Hepatocyte (in vitro differentiated cells): Measurements from ENCODE around the gene DISC1. TPM values are rescaled to one million over a fixed set of nuclear protein-coding genes. Genes with fewer than 3 reads are reported as not detected.

Experiments
- DNase-seq: peaks from one replicate; pipeline ENCODE4 v3.0.0-alpha.2; 2016; ENCODE audit warnings: low spot score
- H2AFZ ChIP-seq: fragments of 200-600 bp; sonication (generic); 2 replicates; pipeline ENCODE4 v1.6.0; 2016; ENCODE audit warnings: antibody characterized with exemption, mild to moderate bottlenecking
- H3K27ac ChIP-seq: fragments of 200-600 bp; sonication (generic); 2 replicates; pipeline ENCODE4 v1.5.1; 2016; ENCODE audit warnings: mild to moderate bottlenecking
- H3K27me3 ChIP-seq: fragments of 200-600 bp; sonication (generic); 2 replicates; pipeline ENCODE4 v1.6.1; 2016
- H3K36me3 ChIP-seq: fragments of 200-600 bp; sonication (generic); replicated peaks from 2 replicates; pipeline ENCODE4 v1.5.1; 2016; ENCODE audit warnings: low read depth; ENCODE audit not compliant: insufficient read depth
- H3K4me1 ChIP-seq: fragments of 200-600 bp; sonication (generic); 2 replicates; pipeline ENCODE4 v1.5.1; 2016; ENCODE audit warnings: mild to moderate bottlenecking, moderate library complexity; ENCODE audit not compliant: insufficient read depth
- H3K4me2 ChIP-seq: fragments of 200-600 bp; sonication (generic); 2 replicates; pipeline ENCODE4 v1.6.0; 2016
- H3K4me3 ChIP-seq: fragments of 200-600 bp; sonication (generic); 2 replicates; pipeline ENCODE4 v1.5.1; 2016; ENCODE audit warnings: mild to moderate bottlenecking
- H3K79me2 ChIP-seq: fragments of 200-600 bp; sonication (generic); 2 replicates; pipeline ENCODE4 v1.6.0; 2017; ENCODE audit warnings: mild to moderate bottlenecking
- H3K9me2 ChIP-seq: fragments of 200-600 bp; sonication (generic); replicated peaks from 2 replicates; pipeline ENCODE4 v1.6.0; 2017; ENCODE audit warnings: mild to moderate bottlenecking; ENCODE audit not compliant: insufficient read depth
- H3K9me3 ChIP-seq: fragments of 200-600 bp; sonication (generic); 2 replicates; pipeline ENCODE4 v1.5.1; 2016; ENCODE audit warnings: low read depth, mild to moderate bottlenecking
- H4K20me1 ChIP-seq: fragments of 200-600 bp; sonication (generic); 2 replicates; pipeline ENCODE4 v1.6.0; 2016; ENCODE audit warnings: mild to moderate bottlenecking; ENCODE audit not compliant: insufficient read depth, poor library complexity, severe bottlenecking
- EZH2 ChIP-seq: fragments of 200-600 bp; sonication (generic); IDR thresholded peaks from 2 replicates; pipeline ENCODE4 v1.6.1; 2016; ENCODE audit warnings: antibody characterized with exemption, mild to moderate bottlenecking, borderline replicate concordance
- EZH2phosphoT487 ChIP-seq: fragments of 200-600 bp; sonication (generic); IDR thresholded peaks from one replicate; pipeline ENCODE4 v1.6.1; 2018; ENCODE audit warnings: antibody characterized with exemption, mild to moderate bottlenecking, low read depth, moderate library complexity; ENCODE audit not compliant: unreplicated experiment, severe bottlenecking
- WGBS: methylation state at CpG from one replicate; pipeline ENCODE4 v1.1.6; 2016; ENCODE audit warnings: low lambda C conversion rate; ENCODE audit errors: missing lambda C conversion rate; 5-methylcytosine and 5-hydroxymethylcytosine counted together
- polyA plus RNA-seq: library from polyadenylated mRNA; unstranded; fragments of >200 nt; fragmentation: Nextera tagmentation; extraction: Ambion mirVana; gene quantifications from 2 replicates; pipeline ENCODE4 v1.2.1, GENCODE V29; 2016
- small RNA-seq: library from RNA; depleted of rRNA; stranded (forward); fragments of <200 nt; gene quantifications from one replicate; pipeline ENCODE3, GENCODE V24; 2014
- total RNA-seq: library from RNA; depleted of rRNA; stranded (reverse); fragments of >200 nt; gene quantifications from 2 replicates; pipeline ENCODE4 v1.2.3, GENCODE V29; 2014
- TF ChIP-seq, protein P1 (sequence below): fragments of 200-600 bp; sonication (generic); IDR thresholded peaks from 2 replicates; pipeline ENCODE4 v1.5.1; 2016; ENCODE audit warnings: antibody characterized with exemption, mild to moderate bottlenecking; ENCODE audit not compliant: poor library complexity

The DISC1 gene
- total and polyA plus RNA-seq, 2 experiments from 2014 or later, result 3.0 to 4.7 TPM

GRCh38 chr1:232077809-232078208, 451.2 kb downstream of the DISC1 start:
- WGBS, result 92% methylated on average over 1 of the region's 1 CpG
- DNase-seq, result no peak
- Histone ChIP-seq H3K9me3 (no peaks in the 10 kb centered on the region), H3K36me3 (no peaks in the 10 kb centered on the region), H3K4me3 (no peak overlapping the region), H3K4me1 (no peaks in the 10 kb centered on the region), H4K20me1 (no peaks in the 10 kb centered on the region), H3K9me2 (no peaks in the 10 kb centered on the region), H2AFZ (no peak overlapping the region), H3K79me2 (no peaks in the 10 kb centered on the region), H3K27ac (no peak overlapping the region), H3K4me2 (no peak overlapping the region), H3K27me3 (no peaks in the 10 kb centered on the region)
- TF ChIP-seq, protein P1, sequence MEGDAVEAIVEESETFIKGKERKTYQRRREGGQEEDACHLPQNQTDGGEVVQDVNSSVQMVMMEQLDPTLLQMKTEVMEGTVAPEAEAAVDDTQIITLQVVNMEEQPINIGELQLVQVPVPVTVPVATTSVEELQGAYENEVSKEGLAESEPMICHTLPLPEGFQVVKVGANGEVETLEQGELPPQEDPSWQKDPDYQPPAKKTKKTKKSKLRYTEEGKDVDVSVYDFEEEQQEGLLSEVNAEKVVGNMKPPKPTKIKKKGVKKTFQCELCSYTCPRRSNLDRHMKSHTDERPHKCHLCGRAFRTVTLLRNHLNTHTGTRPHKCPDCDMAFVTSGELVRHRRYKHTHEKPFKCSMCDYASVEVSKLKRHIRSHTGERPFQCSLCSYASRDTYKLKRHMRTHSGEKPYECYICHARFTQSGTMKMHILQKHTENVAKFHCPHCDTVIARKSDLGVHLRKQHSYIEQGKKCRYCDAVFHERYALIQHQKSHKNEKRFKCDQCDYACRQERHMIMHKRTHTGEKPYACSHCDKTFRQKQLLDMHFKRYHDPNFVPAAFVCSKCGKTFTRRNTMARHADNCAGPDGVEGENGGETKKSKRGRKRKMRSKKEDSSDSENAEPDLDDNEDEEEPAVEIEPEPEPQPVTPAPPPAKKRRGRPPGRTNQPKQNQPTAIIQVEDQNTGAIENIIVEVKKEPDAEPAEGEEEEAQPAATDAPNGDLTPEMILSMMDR, result no peak
- TF ChIP-seq EZH2phosphoT487, result no peak
- TF ChIP-seq EZH2, result no peak

DNA sequence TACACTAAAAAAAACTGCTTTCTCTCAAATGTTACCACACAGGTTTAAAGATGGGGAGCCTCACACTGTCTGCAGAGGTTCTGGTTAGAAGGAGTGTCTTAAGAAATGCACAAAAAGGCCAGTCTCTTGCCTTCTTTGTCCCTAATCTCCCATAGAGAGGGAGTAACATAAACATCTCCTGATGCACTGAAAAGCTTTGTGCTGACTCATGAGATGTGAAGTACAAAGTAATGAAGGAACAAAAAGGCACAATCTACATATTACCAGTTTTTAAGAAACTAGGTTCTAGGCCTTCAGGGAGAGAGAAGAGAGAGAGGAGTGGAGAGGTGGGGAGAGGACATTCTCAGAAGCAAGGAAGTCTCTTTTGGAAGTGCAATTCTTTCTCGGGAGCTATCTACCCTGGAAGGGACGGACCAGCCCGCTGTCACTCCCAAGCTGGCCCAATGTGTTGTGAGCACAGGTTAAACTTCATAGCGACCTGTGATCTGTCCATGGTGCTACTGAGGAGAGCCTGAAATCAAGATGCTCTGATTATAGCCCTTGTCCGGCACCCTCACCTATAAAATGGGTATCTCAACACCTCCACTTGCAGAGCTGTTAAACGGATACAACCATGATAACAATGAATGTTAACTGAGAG, 458.1 kb downstream of the DISC1 start:
- Histone ChIP-seq H3K4me2 (no peak overlapping the region), H3K4me3 (no peak overlapping the region), H3K4me1 (no peaks in the 10 kb centered on the region), H3K36me3 (no peaks in the 10 kb centered on the region), H3K79me2 (no peaks in the 10 kb centered on the region), H4K20me1 (no peaks in the 10 kb centered on the region), H3K27ac (no peak overlapping the region), H2AFZ (no peak overlapping the region), H3K9me2 (no peaks in the 10 kb centered on the region), H3K27me3 (no peaks in the 10 kb centered on the region), H3K9me3 (no peaks in the 10 kb centered on the region)
- TF ChIP-seq, protein P1, result no peak
- TF ChIP-seq EZH2phosphoT487, result no peak
- no peak for TF ChIP-seq EZH2
- DNase-seq, result peak; percentile 62
- 26% methylated on average over 6 of the region's 6 CpGs for WGBS

DNA sequence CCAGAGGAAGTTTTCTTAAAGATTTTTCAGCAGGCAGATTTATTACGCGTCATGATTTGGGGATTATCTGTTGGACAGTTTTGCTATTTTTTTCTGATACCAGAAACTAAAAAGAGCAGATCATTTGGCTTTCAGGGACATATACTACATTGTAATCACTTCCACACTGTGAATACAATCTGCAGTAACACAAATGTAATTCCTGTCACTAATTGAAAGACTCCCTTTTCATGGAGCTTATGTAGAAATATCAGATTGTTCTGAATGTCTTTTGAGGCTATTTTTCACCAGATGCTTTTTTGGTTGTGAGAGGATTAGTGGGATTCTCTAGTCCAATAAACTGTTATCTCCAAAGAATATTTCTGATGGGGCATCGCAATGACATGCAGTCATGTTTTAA, 464.2 kb downstream of the DISC1 start:
- H3K36me3 ChIP-seq, result no peaks in the 10 kb centered on the region
- TF ChIP-seq EZH2phosphoT487, result no peak
- TF ChIP-seq, protein P1, result no peak
- TF ChIP-seq EZH2, result no peak
- no peaks in the 10 kb centered on the region for H3K79me2 ChIP-seq
- H3K4me2 ChIP-seq, result peak overlapping the region; percentile 42
- no peak overlapping the region for H3K4me3 ChIP-seq
- no peaks in the 10 kb centered on the region for H3K27me3 ChIP-seq
- no peak overlapping the region for H3K27ac ChIP-seq
- no peaks in the 10 kb centered on the region for H4K20me1 ChIP-seq
- 65% methylated on average over 3 of the region's 3 CpGs for WGBS
- no peaks in the 10 kb centered on the region for H3K9me2 ChIP-seq
- H2AFZ ChIP-seq, result no peak overlapping the region
- no peak for DNase-seq
- no peaks in the 10 kb centered on the region for H3K4me1 ChIP-seq
- H3K9me3 ChIP-seq, result no peaks in the 10 kb centered on the region

Small RNA genes within 50 kb of the gene (small RNA-seq; reads per million reads assigned to genes)
- gene RF02102 (not detected), gene RNU5A-5P (not detected)

Other genes with a start within 250 kb of the DISC1 start
- 31.4 and 36.5 TPM in 2 replicates for gene EGLN1, start 204.5 kb upstream of the DISC1 start, total RNA-seq
- gene EGLN1, start 204.5 kb upstream of the DISC1 start, polyA plus RNA-seq, result 18.3 and 20.5 TPM in 2 replicates
- gene TSNAX, start 98.1 kb upstream of the DISC1 start, total RNA-seq, result 32.3 and 42.2 TPM in 2 replicates
- 26.8 and 32.5 TPM in 2 replicates for gene TSNAX, start 98.1 kb upstream of the DISC1 start, polyA plus RNA-seq